ENCODE data around the gene L1CAM. TPM values are rescaled to one million over a fixed set of nuclear protein-coding genes. Genes with fewer than 3 reads are reported as not detected.

L1CAM gene
- total and polyA plus RNA-seq, 2 donors (not counting 1 experiment from before 2014, with no cell fraction given): 9.4 to 19.9 TPM

- Histone ChIP-seq H3K9ac (ENCODE audit: low read length) (no peak overlapping the region), H3K4me1 (ENCODE audit: control insufficient read depth in 2 of 2, insufficient read depth in 2 of 2, low read length in 2 of 2) (peaks cover 13 to 19% of the 10 kb centered on the region in 2 donors), H2AFZ (ENCODE audit: insufficient read depth, low read depth, low read length, poor library complexity, severe bottlenecking) (no peak overlapping the region), H3K27me3 (replicated peaks in 1 of 4; ENCODE audit: control extremely low read depth in 1 of 4, control insufficient read depth in 3 of 4, insufficient read depth in 4 of 4, low read length in 3 of 4) (no peaks in the 10 kb centered on the region), H3K27ac (ENCODE audit: low read length in 2 of 2) (no peak overlapping the region), H4K20me1 (ENCODE audit: control insufficient read depth, insufficient read depth, low read length, poor library complexity, severe bottlenecking) (no peaks in the 10 kb centered on the region), H3K9me3 (ENCODE audit: control extremely low read depth in 1 of 3, control insufficient read depth in 2 of 3, insufficient read depth in 1 of 3, low read length in 2 of 3) (no peaks in the 10 kb centered on the region), H3K4me3 (ENCODE audit: control extremely low read depth in 1 of 5, extremely low read depth in 1 of 5, insufficient read depth in 1 of 5, low read depth in 2 of 5, low read length in 4 of 5) (no peak overlapping the region), H3K79me2 (ENCODE audit: control insufficient read depth, insufficient read depth, low read length) (no peaks in the 10 kb centered on the region), H3K36me3 (replicated peaks in 1 of 2; ENCODE audit: control extremely low read depth in 1 of 2, control insufficient read depth in 1 of 2, extremely low read depth in 1 of 2, insufficient read depth in 2 of 2, low read length in 1 of 2) (no peaks in the 10 kb centered on the region), H3K4me2 (replicated peaks; ENCODE audit: low read depth, low read length, poor library complexity, severe bottlenecking) (peak overlapping the region; percentile 38)
- no peak overlapping the region for H3K4me3 Mint-ChIP-seq
- H3K27me3 Mint-ChIP-seq: peaks cover 19% of the 10 kb centered on the region
- ATAC-seq (ENCODE audit: low read depth) (no peak), DNase-seq (no peak)
- no peaks in the 10 kb centered on the region for H3K9me3 Mint-ChIP-seq (ENCODE audit: insufficient read depth)
- TF ChIP-seq EZH2 (IDR thresholded peaks at IDR 0.05; ENCODE audit: borderline replicate concordance, insufficient read depth, low read depth, low read length, poor library complexity, severe bottlenecking): no peak
- TF ChIP-seq CTCF (IDR thresholded peaks at IDR 0.05): no peak
- intact Hi-C loops (cut with micrococcal nuclease): no loop called here
- H3K4me1 Mint-ChIP-seq: peaks cover 13% of the 10 kb centered on the region
- CTCF ChIA-PET: no interaction called here
- WGBS (ENCODE audit: insufficient coverage): no CpG with 5 or more reads among the region's 6 CpGs
- no peak overlapping the region for H3K27ac Mint-ChIP-seq
- POLR2A ChIA-PET: no interaction called here
These were observed 41.4 kb downstream of the L1CAM start for GRCh38 chrX:153844509-153845082.

- H3K4me3 Mint-ChIP-seq: no peak overlapping the region
- Histone ChIP-seq H3K27ac (ENCODE audit: low read length in 2 of 2) (no peak overlapping the region), H3K4me2 (replicated peaks; ENCODE audit: low read depth, low read length, poor library complexity, severe bottlenecking) (no peak overlapping the region), H3K4me3 (ENCODE audit: control extremely low read depth in 1 of 5, extremely low read depth in 1 of 5, insufficient read depth in 1 of 5, low read depth in 2 of 5, low read length in 4 of 5) (no peak overlapping the region), H3K79me2 (ENCODE audit: control insufficient read depth, insufficient read depth, low read length) (no peaks in the 10 kb centered on the region), H4K20me1 (ENCODE audit: control insufficient read depth, insufficient read depth, low read length, poor library complexity, severe bottlenecking) (no peaks in the 10 kb centered on the region), H3K27me3 (replicated peaks in 1 of 4; ENCODE audit: control extremely low read depth in 1 of 4, control insufficient read depth in 3 of 4, insufficient read depth in 4 of 4, low read length in 3 of 4) (peaks cover 0 to 6% (median 0%) of the 10 kb centered on the region in 4 experiments), H3K4me1 (ENCODE audit: control insufficient read depth in 2 of 2, insufficient read depth in 2 of 2, low read length in 2 of 2) (no peaks in the 10 kb centered on the region), H2AFZ (ENCODE audit: insufficient read depth, low read depth, low read length, poor library complexity, severe bottlenecking) (no peak overlapping the region), H3K9me3 (ENCODE audit: control extremely low read depth in 1 of 3, control insufficient read depth in 2 of 3, insufficient read depth in 1 of 3, low read length in 2 of 3) (peaks cover 0 to under 1% (median 0%) of the 10 kb centered on the region in 3 donors), H3K36me3 (replicated peaks in 1 of 2; ENCODE audit: control extremely low read depth in 1 of 2, control insufficient read depth in 1 of 2, extremely low read depth in 1 of 2, insufficient read depth in 2 of 2, low read length in 1 of 2) (no peaks in the 10 kb centered on the region), H3K9ac (ENCODE audit: low read length) (no peak overlapping the region)
- DNase-seq: no peak
- H3K27ac Mint-ChIP-seq: no peak overlapping the region
- TF ChIP-seq EZH2 (IDR thresholded peaks at IDR 0.05; ENCODE audit: borderline replicate concordance, insufficient read depth, low read depth, low read length, poor library complexity, severe bottlenecking) (no peak), CTCF (IDR thresholded peaks at IDR 0.05) (no peak)
- ChIA-PET POLR2A (interaction anchor here (0.7 kb wide), 1 partner anchor 33 kb away, joined by 5 read pairs; no protein-coding TSS in a partner anchor), CTCF (interaction anchor here (0.7 kb wide), 1 partner anchor 10 kb away, joined by 3 read pairs; no protein-coding TSS in a partner anchor)
- no peak for ATAC-seq (ENCODE audit: low read depth)
- intact Hi-C loops (cut with micrococcal nuclease): no loop called here
- no peaks in the 10 kb centered on the region for H3K4me1 Mint-ChIP-seq
- WGBS (ENCODE audit: insufficient coverage): no CpG with 5 or more reads among the region's 6 CpGs
- H3K27me3 Mint-ChIP-seq: peaks cover 14% of the 10 kb centered on the region
- H3K9me3 Mint-ChIP-seq (ENCODE audit: insufficient read depth): no peaks in the 10 kb centered on the region
These were observed 49.1 kb downstream of the L1CAM start for GRCh38 chrX:153836921-153837320.
